Vagina (tissue), 2 donors: ENCODE data around the gene LRMDA. TPM values are rescaled to one million over a fixed set of nuclear protein-coding genes. Genes with fewer than 3 reads are reported as not detected.

Experiments used
- DNase-seq, 2 donors: peaks; one replicate each; pipeline ENCODE4 v3.0.0-alpha.2; 2017; ENCODE audit errors: extremely low spot score in 2 of 2
- H3K27ac ChIP-seq: fragments of 200-600 bp; sonication (generic); one replicate; pipeline ENCODE4 v1.5.1; 2019
- H3K27me3 ChIP-seq: fragments of 200-600 bp; sonication (generic); one replicate; pipeline ENCODE4 v1.5.1; 2019
- H3K36me3 ChIP-seq, 2 donors: fragments of 200-600 bp; sonication (generic); one replicate each; pipeline ENCODE4 v1.5.1; 2017 to 2019
- H3K4me1 ChIP-seq: fragments of 200-600 bp; sonication (generic); one replicate; pipeline ENCODE4 v1.5.1; 2019
- H3K4me3 ChIP-seq, 2 donors: fragments of 200-600 bp; sonication (generic); 1 replicate in 1 of 2; 2 replicates in 1 of 2; pipeline ENCODE4 v1.5.1; 2016 to 2019
- H3K9me3 ChIP-seq: fragments of 200-600 bp; sonication (generic); one replicate; pipeline ENCODE4 v1.5.1; 2019
- CTCF ChIP-seq, 3 experiments: fragments of 450-650 bp in 2 of 3; fragments of 200-600 bp in 1 of 3; sonication (generic) in 1 of 3; IDR thresholded peaks; one replicate each; pipeline ENCODE4 v1.5.1; 2017 to 2019; ENCODE audit warnings: antibody characterized with exemption in 3 of 3, mild to moderate bottlenecking in 2 of 3, moderate library complexity in 2 of 3
- POLR2A ChIP-seq, 2 donors: fragments of 450-650 bp; IDR thresholded peaks; one replicate each; pipeline ENCODE4 v1.6.1; 2017; ENCODE audit warnings: antibody characterized with exemption in 2 of 2, mild to moderate bottlenecking in 2 of 2, moderate library complexity in 2 of 2
- POLR2AphosphoS5 ChIP-seq, 2 donors: sonication (generic); formaldehyde crosslinking; IDR thresholded peaks; one replicate each; pipeline ENCODE4 v1.9.0; 2017; ENCODE audit warnings: antibody characterized with exemption in 2 of 2, mild to moderate bottlenecking in 2 of 2, low read depth in 1 of 2; ENCODE audit not compliant: insufficient read depth in 1 of 2
- intact Hi-C: fragments of 100-400 bp; cut with DNase I; formaldehyde crosslinking; loops from one replicate; pipeline ENCODE4 v1.15.1; 2023
- total RNA-seq: library from RNA; depleted of rRNA; stranded (reverse); fragments of >200 nt; gene quantifications from one replicate; pipeline ENCODE4 v1.2.3, GENCODE V29; 2016

Gene LRMDA
- total RNA-seq, 1 donor from 2014 or later = 22.6 TPM

- TF ChIP-seq POLR2AphosphoS5 (IDR thresholded peaks at IDR 0.05; ENCODE audit: insufficient read depth in 1 of 2, low read depth in 1 of 2) = no peak
- TF ChIP-seq POLR2A (IDR thresholded peaks at IDR 0.05) = no peak
- no peak for TF ChIP-seq CTCF (IDR thresholded peaks at IDR 0.05)
- intact Hi-C loops = no loop called here
- no peak for DNase-seq
- Histone ChIP-seq H3K36me3 (no peaks in the 10 kb centered on the region), H3K4me1 (no peaks in the 10 kb centered on the region), H3K4me3 (no peak overlapping the region), H3K27me3 (no peaks in the 10 kb centered on the region), H3K9me3 (peaks cover 5% of the 10 kb centered on the region), H3K27ac (no peak overlapping the region)
Observed at GRCh38 chr10:75801121-75801520, 369.7 kb downstream of the LRMDA start.

DNA sequence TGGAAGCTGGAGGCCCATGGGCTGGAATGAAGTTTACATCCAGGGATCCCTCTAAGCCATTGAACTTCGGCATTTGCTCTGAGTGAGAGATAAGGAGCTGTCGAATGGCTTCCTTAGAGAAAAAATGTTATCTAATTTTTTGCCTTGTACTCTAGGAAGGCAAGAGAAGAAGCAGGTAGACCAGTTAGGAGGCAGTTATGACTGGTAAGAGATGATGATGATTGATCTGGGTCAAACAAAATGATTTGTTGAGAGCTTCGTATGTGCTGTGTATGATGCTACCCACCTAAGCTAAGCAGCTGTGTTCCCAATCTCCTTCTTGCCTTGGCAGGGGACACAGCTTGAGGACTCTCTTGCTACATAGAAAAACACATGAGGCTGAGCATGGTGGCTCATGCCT, 370.2 kb downstream of the LRMDA start:
- no peak for DNase-seq
- H3K27ac ChIP-seq = no peak overlapping the region
- TF ChIP-seq CTCF (IDR thresholded peaks at IDR 0.05) (no peak), POLR2AphosphoS5 (IDR thresholded peaks at IDR 0.05; ENCODE audit: insufficient read depth in 1 of 2, low read depth in 1 of 2) (no peak), POLR2A (IDR thresholded peaks at IDR 0.05) (no peak)
- no peaks in the 10 kb centered on the region for H3K4me1 ChIP-seq
- no peak overlapping the region for H3K4me3 ChIP-seq
- H3K9me3 ChIP-seq = peaks cover 4% of the 10 kb centered on the region
- no peaks in the 10 kb centered on the region for H3K27me3 ChIP-seq
- intact Hi-C loops = no loop called here
- H3K36me3 ChIP-seq = no peaks in the 10 kb centered on the region

DNA sequence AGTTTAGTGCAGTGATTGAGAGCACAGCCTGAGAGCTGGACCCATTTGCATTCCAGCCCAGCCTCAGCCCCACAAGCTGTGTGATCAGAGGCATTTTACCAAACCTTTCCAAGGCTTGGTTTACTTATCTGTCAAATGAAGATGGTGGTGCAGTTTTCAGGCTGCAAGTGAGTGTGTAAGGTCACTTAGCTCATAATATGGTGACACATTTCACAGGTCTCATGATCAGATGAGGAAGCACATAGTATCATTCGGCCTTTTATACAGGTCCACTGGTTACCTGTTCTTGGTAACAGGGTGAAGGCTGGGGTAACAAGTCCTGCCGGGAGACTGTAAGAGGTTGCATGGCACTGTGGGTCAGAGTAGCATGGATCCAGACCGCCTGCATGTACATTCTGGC, 371.7 kb downstream of the LRMDA start:
- TF ChIP-seq CTCF (IDR thresholded peaks at IDR 0.05) = no peak
- no peak for TF ChIP-seq POLR2AphosphoS5 (IDR thresholded peaks at IDR 0.05; ENCODE audit: insufficient read depth in 1 of 2, low read depth in 1 of 2)
- no peak for TF ChIP-seq POLR2A (IDR thresholded peaks at IDR 0.05)
- no peaks in the 10 kb centered on the region for H3K4me1 ChIP-seq
- no peak overlapping the region for H3K4me3 ChIP-seq
- H3K27ac ChIP-seq = no peak overlapping the region
- H3K36me3 ChIP-seq = no peaks in the 10 kb centered on the region
- H3K27me3 ChIP-seq = no peaks in the 10 kb centered on the region
- DNase-seq = no peak
- no peaks in the 10 kb centered on the region for H3K9me3 ChIP-seq
- intact Hi-C loops = no loop called here

DNA sequence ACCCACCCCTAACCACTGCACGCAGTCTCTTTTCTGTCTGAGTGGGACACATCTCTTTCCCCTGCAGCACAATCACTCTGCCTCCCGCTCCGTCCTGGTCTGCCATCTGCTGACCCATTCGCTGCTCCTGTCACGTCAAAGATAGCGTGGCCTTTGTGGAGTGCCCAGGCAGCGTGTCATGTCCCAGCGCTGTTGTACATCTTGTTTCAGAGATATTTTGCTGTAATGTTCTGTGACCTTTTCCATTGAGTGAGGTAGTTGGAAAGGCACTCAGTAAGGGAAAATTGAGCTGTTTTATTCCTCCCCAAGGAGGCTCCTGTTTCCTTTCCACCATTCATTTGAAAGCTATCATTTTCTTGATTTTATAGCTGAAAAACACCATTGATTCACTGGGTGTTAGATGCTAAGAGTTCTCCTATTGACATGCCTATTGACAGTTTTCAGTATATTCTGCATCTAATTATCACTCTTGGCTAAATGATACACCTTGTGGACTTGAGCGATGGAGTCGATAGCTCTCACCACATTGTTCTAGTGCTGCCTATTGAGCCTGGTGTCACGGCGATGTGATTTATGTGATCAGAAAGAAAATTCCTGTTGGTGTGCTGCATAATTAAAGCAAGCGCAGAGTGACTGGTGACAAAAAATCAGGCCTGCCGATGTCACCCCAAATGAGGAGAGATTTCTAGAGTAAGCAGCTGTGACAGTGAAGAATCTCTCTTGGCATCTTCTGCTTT, 372.6 kb downstream of the LRMDA start:
- intact Hi-C loops = no loop called here
- DNase-seq = no peak
- Histone ChIP-seq H3K4me1 (no peaks in the 10 kb centered on the region), H3K27ac (no peak overlapping the region), H3K36me3 (no peaks in the 10 kb centered on the region), H3K9me3 (no peaks in the 10 kb centered on the region), H3K4me3 (no peak overlapping the region), H3K27me3 (no peaks in the 10 kb centered on the region)
- TF ChIP-seq CTCF (IDR thresholded peaks at IDR 0.05) (no peak), POLR2A (IDR thresholded peaks at IDR 0.05) (no peak), POLR2AphosphoS5 (IDR thresholded peaks at IDR 0.05; ENCODE audit: insufficient read depth in 1 of 2, low read depth in 1 of 2) (no peak)

DNA sequence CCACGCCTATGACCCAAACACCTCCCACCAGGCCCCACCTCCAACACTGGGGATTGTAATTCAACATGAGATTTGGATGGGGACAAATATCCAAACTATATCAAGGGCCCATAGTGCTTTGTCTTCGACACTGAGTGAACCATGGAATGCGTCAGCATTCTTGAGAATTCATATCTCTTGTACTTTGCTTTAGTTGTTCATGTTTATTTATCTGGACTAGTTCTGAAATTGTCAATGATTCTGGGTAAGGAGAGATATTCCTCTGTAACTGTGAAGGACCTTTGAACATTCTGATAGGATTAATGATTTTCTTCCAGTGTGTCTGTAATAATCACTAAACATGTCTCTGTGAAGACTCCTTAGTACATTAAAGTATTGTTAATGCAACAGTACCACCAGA, 374.8 kb downstream of the LRMDA start:
- Histone ChIP-seq H3K4me1 (no peaks in the 10 kb centered on the region), H3K27me3 (no peaks in the 10 kb centered on the region), H3K4me3 (no peak overlapping the region), H3K9me3 (no peaks in the 10 kb centered on the region), H3K36me3 (no peaks in the 10 kb centered on the region), H3K27ac (no peak overlapping the region)
- DNase-seq = no peak
- TF ChIP-seq CTCF (IDR thresholded peaks at IDR 0.05) (no peak), POLR2AphosphoS5 (IDR thresholded peaks at IDR 0.05; ENCODE audit: insufficient read depth in 1 of 2, low read depth in 1 of 2) (no peak), POLR2A (IDR thresholded peaks at IDR 0.05) (no peak)
- intact Hi-C loops = no loop called here
